Dedifferentiated amniotic fluid mesenchymal stem cell (primary cell): Measurements from ENCODE around the gene COL23A1.
"Not testable (repeated sequence)": the region's sequence is repeated elsewhere in the genome, so short reads cannot be mapped to it uniquely, and the experiment has no call there.

Source experiments
- DNase-seq: peaks from one replicate; pipeline ENCODE4 v3.0.0-alpha.2; 2016; ENCODE audit errors: extremely low spot score

Gene COL23A1

DNA sequence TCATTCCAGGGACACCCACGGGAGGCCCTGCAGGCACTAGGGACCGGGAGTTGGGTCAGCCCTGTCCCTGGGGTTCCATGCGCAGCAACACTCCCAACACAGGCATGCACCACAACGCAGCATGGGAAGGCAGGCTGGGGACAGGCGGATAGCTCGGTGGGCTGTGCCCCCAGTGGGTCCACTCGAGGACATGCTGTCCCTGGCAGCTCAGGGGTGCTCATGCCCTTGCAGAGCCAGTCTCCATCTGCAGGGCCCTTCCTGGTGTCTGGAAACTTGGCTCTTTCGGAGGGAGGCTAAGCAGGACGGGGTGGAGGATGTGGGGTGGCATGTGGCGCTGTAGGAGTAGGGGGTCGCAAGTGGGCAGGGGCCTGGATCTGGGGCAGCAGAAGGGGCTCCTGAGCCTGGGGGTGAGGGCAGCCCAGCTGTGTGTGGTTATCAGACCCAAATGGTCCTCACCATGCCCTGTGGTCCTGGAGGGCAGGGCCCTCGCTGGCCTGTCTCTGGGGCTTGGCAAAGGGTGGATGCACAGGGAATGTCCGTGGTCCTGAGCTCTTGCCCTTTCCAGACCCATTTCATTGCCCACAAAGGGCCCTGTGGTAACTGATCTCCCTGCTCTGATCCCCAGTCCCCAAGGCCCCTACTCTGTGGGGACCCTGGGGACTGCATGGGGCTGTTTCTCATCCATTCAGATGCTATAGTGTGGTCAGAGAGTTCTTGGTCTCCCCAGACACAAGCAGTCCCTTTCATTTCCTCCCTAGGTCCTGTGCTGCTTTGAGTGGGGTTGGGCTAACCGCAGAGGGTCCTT, 267.3 kb downstream of the COL23A1 start:
- no peak for DNase-seq

DNA sequence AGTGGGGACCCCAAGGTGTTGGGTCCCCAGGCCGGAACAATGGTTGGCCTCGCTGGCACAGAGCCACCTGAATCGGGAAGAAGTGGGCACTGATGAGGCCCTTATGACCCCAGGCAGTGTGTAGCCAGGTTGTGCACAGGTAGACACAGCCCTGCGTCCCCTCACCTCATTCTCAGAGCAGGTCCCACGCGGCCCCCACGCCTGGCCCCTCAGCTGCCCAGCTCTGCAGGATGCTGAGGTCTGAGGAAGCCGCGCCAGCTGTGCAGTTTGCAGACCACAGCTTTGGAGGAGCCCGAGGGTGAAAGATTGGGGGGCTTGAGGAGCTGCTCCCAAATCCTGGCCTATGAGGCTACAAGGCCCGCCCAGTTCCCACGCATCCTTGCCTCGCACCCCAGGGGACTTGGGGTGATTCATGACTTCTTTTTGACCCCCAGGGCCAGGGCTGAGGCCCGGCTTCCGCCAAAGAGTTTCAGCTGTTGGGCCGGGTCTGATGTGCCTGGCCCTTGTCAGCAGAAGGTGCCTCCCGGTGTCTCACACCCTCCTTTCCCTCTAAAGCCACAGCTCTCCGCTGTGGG, 269.8 kb downstream of the COL23A1 start:
- DNase-seq, result no peak

DNA sequence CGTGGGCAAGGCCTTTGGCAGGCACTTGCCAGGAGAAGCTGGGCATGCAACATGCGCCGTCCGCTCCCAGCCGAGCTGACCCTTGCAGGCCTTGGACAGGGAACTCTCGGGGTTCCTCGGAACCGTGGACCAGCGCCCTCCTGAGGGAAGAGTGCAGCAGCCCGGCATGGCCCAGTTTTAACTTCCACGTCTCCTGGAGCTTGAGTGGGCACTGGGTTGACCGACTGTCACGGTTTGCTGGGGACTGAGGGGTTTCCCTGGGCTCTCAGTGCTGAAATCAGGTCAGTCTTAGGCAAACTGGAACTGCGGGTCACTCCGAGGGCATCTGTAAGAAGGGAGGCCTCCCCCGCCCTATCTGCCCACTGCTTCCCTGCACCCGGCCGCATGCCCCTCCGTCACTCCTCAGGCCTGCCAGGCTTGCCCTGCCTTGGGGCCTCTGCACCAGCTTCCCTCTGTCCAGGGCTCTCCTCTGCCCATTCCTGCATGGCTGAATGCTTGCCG, 270.6 kb downstream of the COL23A1 start:
- no peak for DNase-seq

DNA sequence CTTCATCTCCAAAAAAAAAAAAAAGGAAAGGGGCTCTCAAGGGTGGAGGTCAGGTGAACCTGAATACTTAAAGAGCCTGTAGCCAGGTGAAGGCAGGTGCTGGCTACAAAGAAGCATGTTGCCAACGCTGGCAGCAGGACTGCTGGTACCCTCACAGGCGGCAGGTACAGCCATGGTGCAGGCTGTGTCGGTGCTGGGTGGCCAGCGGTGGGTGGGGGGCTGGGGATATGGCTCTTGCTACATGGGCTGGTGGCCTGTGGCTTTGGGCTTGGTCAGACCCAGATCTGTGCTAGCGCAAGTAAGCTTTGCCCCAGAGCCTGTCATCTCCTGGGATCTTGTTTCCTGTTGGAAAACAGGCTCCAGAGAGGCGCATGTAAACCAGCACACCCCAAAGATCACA, 271.3 kb downstream of the COL23A1 start:
- no peak for DNase-seq

DNA sequence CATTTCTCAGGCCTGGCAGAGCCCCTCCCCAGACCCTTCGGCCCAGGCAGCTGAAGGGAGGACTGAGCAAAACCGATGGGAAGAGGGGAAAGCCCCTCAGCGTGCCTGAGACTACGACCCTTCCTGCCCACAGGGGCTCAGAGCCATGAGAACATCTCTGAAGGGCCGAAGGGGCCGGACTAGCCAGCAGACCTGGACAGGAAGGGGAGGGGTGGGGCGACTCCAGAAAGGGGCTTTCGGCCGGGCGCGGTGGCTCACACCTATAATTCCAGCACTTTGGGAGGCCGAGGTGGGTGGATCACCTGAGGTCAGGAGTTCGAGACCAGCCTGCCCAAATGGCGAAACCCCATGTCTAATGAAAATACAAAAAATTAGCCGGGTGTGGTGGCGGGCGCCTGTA, 271.8 kb downstream of the COL23A1 start:
- DNase-seq, result no peak

- not testable (repeated sequence) for DNase-seq
These were observed 272.5 kb downstream of the COL23A1 start for GRCh38 chr5:178317727-178318126.

- DNase-seq, result no peak
These were observed 275.0 kb downstream of the COL23A1 start for GRCh38 chr5:178314961-178315820.

DNA sequence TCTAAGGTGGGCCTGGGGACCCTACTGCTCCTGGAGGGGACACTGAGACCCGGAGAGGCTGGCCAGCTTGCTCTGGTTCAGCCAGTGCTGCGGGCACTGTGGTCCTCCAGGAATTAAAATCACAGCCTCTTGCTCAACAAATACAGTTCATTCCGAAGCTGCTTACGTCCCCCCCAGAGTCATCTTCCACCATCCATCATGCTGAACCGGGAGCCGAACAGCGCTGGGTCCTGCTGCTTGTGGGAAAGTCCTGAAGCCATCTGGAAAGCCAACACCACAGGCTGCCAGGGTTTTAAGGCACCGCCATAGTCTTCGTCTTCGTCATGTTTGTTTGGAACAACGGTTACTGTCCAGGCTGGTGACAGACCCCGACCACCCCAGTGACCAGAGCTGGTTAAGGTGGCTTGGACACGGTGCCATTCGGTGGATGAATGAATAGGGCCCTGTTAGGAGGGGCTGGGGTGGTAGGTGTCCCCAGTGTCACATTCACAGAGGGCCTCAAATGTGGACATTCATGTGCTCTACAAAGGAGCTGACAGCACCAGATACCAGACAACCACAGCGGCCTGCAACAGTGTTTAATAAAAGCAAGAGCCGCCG, 276.0 kb downstream of the COL23A1 start:
- DNase-seq, result no peak

GRCh38 chr5:178313316-178313715, 276.9 kb downstream of the COL23A1 start:
- no peak for DNase-seq

DNA sequence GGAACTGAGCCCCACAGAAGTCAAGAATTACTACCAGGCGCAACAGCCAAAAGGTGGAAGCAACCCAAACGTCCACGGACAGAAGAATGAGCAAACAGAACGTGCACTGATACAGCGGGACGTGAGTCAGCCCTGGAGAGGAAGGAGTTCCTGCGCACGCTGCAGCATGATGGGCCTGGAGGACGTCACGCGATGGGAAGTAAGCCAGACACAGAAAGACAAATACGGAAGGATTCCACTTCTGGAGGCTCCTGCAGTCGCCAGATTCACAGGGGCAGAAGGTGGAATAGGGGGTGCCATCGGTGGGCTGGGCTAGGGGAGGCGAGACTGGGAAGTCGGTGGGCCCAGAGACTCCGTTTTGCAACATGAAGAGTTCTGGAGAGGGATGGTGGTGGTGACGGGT, 277.3 kb downstream of the COL23A1 start:
- DNase-seq, result no peak

DNA sequence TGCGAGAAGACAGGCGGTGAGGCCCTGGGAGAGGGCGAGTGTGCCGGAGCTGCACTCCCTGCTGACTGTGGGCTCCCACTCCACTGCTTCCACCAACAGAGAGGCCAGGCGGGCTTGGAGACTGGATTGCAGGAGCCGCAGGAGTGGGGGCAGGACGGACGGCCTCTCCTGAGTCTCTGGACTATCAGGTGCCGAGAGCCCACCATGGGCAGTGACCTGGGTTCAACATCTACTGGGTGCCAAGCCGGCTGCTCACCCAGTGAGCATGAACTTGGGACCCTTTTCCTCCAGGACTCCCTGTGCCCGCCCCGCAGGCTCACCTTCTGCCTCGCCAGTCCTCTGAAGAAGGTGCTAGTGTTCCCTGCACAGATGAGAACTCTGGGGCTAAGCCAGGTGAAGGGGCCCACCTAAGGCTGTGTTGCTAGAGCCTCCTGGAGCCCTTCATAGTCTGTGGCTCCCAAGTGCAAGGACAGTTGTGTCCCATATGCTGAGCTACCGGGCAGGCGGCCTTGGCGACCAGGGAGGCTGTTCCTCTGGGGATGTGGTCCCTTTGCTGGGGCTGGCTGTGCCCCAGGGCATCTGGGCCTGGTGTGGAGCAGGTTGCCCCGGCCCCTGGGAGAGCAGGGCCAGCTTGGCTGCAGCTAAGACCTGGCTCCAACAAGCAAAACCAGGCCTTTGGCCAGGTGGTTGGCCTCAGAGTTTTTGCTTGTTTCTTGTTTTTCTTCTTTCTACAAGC, 279.9 kb downstream of the COL23A1 start:
- DNase-seq, result no peak

- no peak for DNase-seq
These were observed 280.8 kb downstream of the COL23A1 start for GRCh38 chr5:178309271-178310013.

- no peak for DNase-seq
These were observed 281.6 kb downstream of the COL23A1 start for GRCh38 chr5:178308541-178309092.

GRCh38 chr5:178307267-178308045, 282.7 kb downstream of the COL23A1 start:
- DNase-seq, result no peak

- no peak for DNase-seq
These were observed 283.6 kb downstream of the COL23A1 start for GRCh38 chr5:178306430-178307225.

DNA sequence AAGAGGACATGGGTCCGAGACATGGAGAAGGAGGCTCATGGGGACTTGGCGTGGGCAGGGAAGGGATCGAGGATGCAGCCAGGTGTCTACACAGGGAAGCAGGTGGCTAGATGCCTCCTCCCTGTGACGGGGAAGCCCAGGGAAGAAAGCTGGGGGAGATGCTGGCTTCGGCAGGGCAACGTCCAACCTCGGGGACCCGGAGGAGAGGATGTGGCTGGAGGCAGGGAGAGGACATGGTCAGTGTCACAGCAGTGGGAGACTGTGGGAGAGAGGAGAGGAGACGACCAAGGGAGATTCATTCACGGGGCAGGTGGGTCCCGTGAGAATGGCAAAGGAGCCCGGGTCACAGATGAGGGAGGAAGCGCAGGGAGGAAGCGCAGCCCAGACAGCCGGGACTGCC, 284.4 kb downstream of the COL23A1 start:
- DNase-seq, result no peak

DNA sequence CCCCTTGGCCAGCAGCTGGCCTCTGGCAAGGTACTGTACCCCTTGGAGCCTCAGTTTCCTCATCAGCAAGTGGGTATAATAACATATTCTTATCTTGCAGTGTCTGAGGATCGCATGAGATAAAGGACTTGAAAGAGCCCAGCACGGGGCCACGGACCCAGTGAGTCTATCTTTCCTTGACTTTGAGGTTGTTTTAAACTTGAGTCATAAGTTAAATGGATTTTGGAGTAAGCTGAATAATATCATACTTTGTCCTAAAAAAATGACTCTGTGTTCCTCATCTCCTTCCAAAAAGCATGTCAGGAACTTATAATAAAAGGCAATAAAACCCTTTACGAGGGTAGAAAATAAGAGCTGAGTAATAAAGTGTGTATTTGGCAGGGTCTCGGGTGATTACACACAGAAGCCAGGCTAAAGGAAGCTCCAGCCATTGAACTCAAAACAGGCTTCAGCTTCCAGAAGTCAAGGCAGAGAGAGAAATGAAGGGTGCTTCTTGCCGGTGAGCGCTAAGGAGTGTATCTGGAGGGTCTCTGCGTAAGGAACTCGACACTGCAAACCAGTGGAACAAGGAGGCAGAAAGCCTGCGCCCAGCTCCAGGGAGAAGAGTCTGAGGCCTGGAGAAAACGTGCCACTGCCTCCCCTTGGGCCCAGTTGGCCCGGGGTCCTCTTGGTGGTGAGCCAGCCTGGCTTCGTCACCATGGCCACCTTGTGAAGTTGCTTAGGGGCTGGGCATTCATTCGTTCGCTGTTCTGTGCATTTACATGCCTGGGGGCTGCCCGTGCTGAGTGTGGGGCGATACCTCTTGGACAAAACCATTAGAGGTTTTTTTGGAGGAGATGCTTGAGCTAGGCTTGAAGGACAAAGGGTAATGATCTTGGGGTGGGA, 285.2 kb downstream of the COL23A1 start:
- DNase-seq, result no peak

DNA sequence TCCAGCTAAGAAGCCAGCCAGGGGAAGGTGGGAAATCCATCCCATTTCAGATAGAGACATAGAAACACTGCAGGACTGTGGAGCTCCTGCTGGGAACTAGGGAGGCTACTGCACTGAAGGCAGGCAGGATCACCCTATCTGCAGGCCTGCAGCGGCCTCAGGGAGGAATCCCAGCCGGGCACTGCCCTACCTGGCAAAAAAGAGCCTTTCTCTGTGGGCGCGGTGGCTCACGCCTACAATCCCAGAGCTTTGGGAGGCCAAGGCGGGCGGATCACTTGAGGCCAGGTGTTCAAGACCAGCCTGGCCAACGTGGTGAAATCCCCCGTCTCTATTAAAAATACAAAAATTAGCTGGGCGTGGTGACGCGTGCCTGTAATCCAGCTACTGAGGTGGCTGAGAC, 286.2 kb downstream of the COL23A1 start:
- DNase-seq, result no peak
